ENCODE data around the gene EIF2AK3. TPM values are rescaled to one million over a fixed set of nuclear protein-coding genes. Genes with fewer than 3 reads are reported as not detected.

The EIF2AK3 gene
- total RNA-seq, 3 donors from 2014 or later = 18.1 to 39.1 (median 34.4) TPM

GRCh38 chr2:88580088-88580487, 47.2 kb downstream of the EIF2AK3 start:
- Histone ChIP-seq H3K36me3 (peaks cover 6% of the 10 kb centered on the region), H3K9me3 (no peaks in the 10 kb centered on the region), H3K4me1 (no peaks in the 10 kb centered on the region), H3K4me3 (no peak overlapping the region), H3K27ac (no peak overlapping the region), H3K27me3 (no peaks in the 10 kb centered on the region)
- DNase-seq (ENCODE audit: low spot score in 2 of 2) = no peak
- TF ChIP-seq CTCF (IDR thresholded peaks at IDR 0.05) (no peak), POLR2A (IDR thresholded peaks at IDR 0.05) (no peak), POLR2AphosphoS5 (IDR thresholded peaks at IDR 0.05) (no peak)
- intact Hi-C loops (cut with DNase I; ENCODE audit: low total_unique reads) = no loop called here

GRCh38 chr2:88575630-88576029, 51.6 kb downstream of the EIF2AK3 start:
- no peaks in the 10 kb centered on the region for H3K36me3 ChIP-seq
- no peak overlapping the region for H3K27ac ChIP-seq
- H3K27me3 ChIP-seq = no peaks in the 10 kb centered on the region
- no peak for TF ChIP-seq POLR2A (IDR thresholded peaks at IDR 0.05)
- TF ChIP-seq POLR2AphosphoS5 (IDR thresholded peaks at IDR 0.05) = no peak
- TF ChIP-seq CTCF (IDR thresholded peaks at IDR 0.05) = no peak
- no peaks in the 10 kb centered on the region for H3K9me3 ChIP-seq
- H3K4me3 ChIP-seq = no peak overlapping the region
- H3K4me1 ChIP-seq = no peaks in the 10 kb centered on the region
- DNase-seq (ENCODE audit: low spot score in 2 of 2) = no peak
- intact Hi-C loops (cut with DNase I; ENCODE audit: low total_unique reads) = no loop called here

- intact Hi-C loops (cut with DNase I; ENCODE audit: low total_unique reads) = no loop called here
- no peaks in the 10 kb centered on the region for H3K4me1 ChIP-seq
- no peak for DNase-seq (ENCODE audit: low spot score in 2 of 2)
- no peak overlapping the region for H3K27ac ChIP-seq
- no peaks in the 10 kb centered on the region for H3K36me3 ChIP-seq
- H3K9me3 ChIP-seq = no peaks in the 10 kb centered on the region
- H3K4me3 ChIP-seq = no peak overlapping the region
- H3K27me3 ChIP-seq = no peaks in the 10 kb centered on the region
- no peak for TF ChIP-seq POLR2AphosphoS5 (IDR thresholded peaks at IDR 0.05)
- TF ChIP-seq CTCF (IDR thresholded peaks at IDR 0.05) = no peak
- TF ChIP-seq POLR2A (IDR thresholded peaks at IDR 0.05) = no peak
Observed at GRCh38 chr2:88575051-88575450, 52.2 kb downstream of the EIF2AK3 start.

GRCh38 chr2:88574445-88574844, 52.8 kb downstream of the EIF2AK3 start:
- H3K4me3 ChIP-seq = no peak overlapping the region
- no peaks in the 10 kb centered on the region for H3K9me3 ChIP-seq
- H3K27ac ChIP-seq = no peak overlapping the region
- no peaks in the 10 kb centered on the region for H3K4me1 ChIP-seq
- TF ChIP-seq POLR2AphosphoS5 (IDR thresholded peaks at IDR 0.05) (no peak), CTCF (IDR thresholded peaks at IDR 0.05) (no peak), POLR2A (IDR thresholded peaks at IDR 0.05) (no peak)
- no peaks in the 10 kb centered on the region for H3K36me3 ChIP-seq
- intact Hi-C loops (cut with DNase I; ENCODE audit: low total_unique reads) = no loop called here
- no peaks in the 10 kb centered on the region for H3K27me3 ChIP-seq
- no peak for DNase-seq (ENCODE audit: low spot score in 2 of 2)

GRCh38 chr2:88568179-88568578, 59.1 kb downstream of the EIF2AK3 start:
- no peaks in the 10 kb centered on the region for H3K27me3 ChIP-seq
- no peak for DNase-seq (ENCODE audit: low spot score in 2 of 2)
- H3K4me3 ChIP-seq = no peak overlapping the region
- H3K27ac ChIP-seq = no peak overlapping the region
- intact Hi-C loops (cut with DNase I; ENCODE audit: low total_unique reads) = no loop called here
- H3K9me3 ChIP-seq = no peaks in the 10 kb centered on the region
- no peaks in the 10 kb centered on the region for H3K36me3 ChIP-seq
- no peaks in the 10 kb centered on the region for H3K4me1 ChIP-seq
- no peak for TF ChIP-seq POLR2A (IDR thresholded peaks at IDR 0.05)
- TF ChIP-seq CTCF (IDR thresholded peaks at IDR 0.05) = no peak
- no peak for TF ChIP-seq POLR2AphosphoS5 (IDR thresholded peaks at IDR 0.05)
